ENCODE results near the gene RASL10B.
"Not testable (repeated sequence)": the region's sequence is repeated elsewhere in the genome, so short reads cannot be mapped to it uniquely, and the experiment has no call there.

RASL10B gene

GRCh38 chr17:35749560-35750412 lies 18.3 kb downstream of the RASL10B start:
- no peak for TF ChIP-seq CTCF (IDR thresholded peaks at IDR 0.05; ENCODE audit: unreplicated experiment in 3 of 3)
- no peaks in the 10 kb centered on the region for H3K4me1 Mint-ChIP-seq
- peaks cover 38% of the 10 kb centered on the region for H3K27me3 Mint-ChIP-seq (ENCODE audit: low read depth)
- H3K4me3 Mint-ChIP-seq = peak overlapping the region in 2 of 3 experiments; percentile 32 to 60
- H3K27ac Mint-ChIP-seq = no peak overlapping the region
- no peaks in the 10 kb centered on the region for H3K9me3 Mint-ChIP-seq
- H3K36me3 Mint-ChIP-seq (ENCODE audit: low read depth) = no peaks in the 10 kb centered on the region

GRCh38 chr17:35750526-35751395 lies 19.3 kb downstream of the RASL10B start:
- Mint-ChIP-seq H3K4me3 (peak overlapping the region in 1 of 3 experiments; percentile 60), H3K27ac (no peak overlapping the region), H3K36me3 (ENCODE audit: low read depth) (no peaks in the 10 kb centered on the region), H3K4me1 (no peaks in the 10 kb centered on the region), H3K27me3 (ENCODE audit: low read depth) (peaks cover 38% of the 10 kb centered on the region), H3K9me3 (no peaks in the 10 kb centered on the region)
- no peak for TF ChIP-seq CTCF (IDR thresholded peaks at IDR 0.05; ENCODE audit: unreplicated experiment in 3 of 3)

- peaks cover 38% of the 10 kb centered on the region for H3K27me3 Mint-ChIP-seq (ENCODE audit: low read depth)
- not testable (repeated sequence) for H3K27ac Mint-ChIP-seq; H3K9me3 Mint-ChIP-seq; H3K36me3 Mint-ChIP-seq (ENCODE audit: low read depth); H3K4me3 Mint-ChIP-seq; H3K4me1 Mint-ChIP-seq
These were observed 20.1 kb downstream of the RASL10B start for GRCh38 chr17:35751541-35751940.

GRCh38 chr17:35752471-35752870 lies 21.0 kb downstream of the RASL10B start:
- Mint-ChIP-seq H3K27me3 (ENCODE audit: low read depth) (peaks cover 33% of the 10 kb centered on the region), H3K36me3 (ENCODE audit: low read depth) (no peaks in the 10 kb centered on the region), H3K9me3 (no peaks in the 10 kb centered on the region), H3K4me3 (no peak overlapping the region), H3K27ac (no peak overlapping the region), H3K4me1 (no peaks in the 10 kb centered on the region)
- TF ChIP-seq CTCF (IDR thresholded peaks at IDR 0.05; ENCODE audit: unreplicated experiment in 3 of 3) = no peak

GRCh38 chr17:35752945-35753764 lies 21.7 kb downstream of the RASL10B start, which contains the start of gene GAS2L2:
Gene GAS2L2, minus strand, starts transcription at chr17:35753239. Its CDS starts 389 bp downstream, at chr17:35752850.
- Mint-ChIP-seq H3K4me1 (no peaks in the 10 kb centered on the region), H3K36me3 (ENCODE audit: low read depth) (no peaks in the 10 kb centered on the region), H3K27ac (no peak within 1 kb of the TSS), H3K9me3 (no peaks in the 10 kb centered on the region), H3K4me3 (peak within 1 kb of the TSS in 1 of 3 experiments; percentile 11), H3K27me3 (ENCODE audit: low read depth) (peaks cover 30% of the 10 kb centered on the region)
- TF ChIP-seq CTCF (IDR thresholded peaks at IDR 0.05; ENCODE audit: unreplicated experiment in 3 of 3) = no peak
